Brain pericyte (primary cell): ENCODE data around the gene ADCY7.
"Not testable (repeated sequence)": the region's sequence is repeated elsewhere in the genome, so short reads cannot be mapped to it uniquely, and the experiment has no call there.

Source experiments
- DNase-seq: peaks from one replicate; pipeline ENCODE4 v3.0.0-alpha.2; 2012; ENCODE audit warnings: low read depth, low spot score

Gene ADCY7

DNA sequence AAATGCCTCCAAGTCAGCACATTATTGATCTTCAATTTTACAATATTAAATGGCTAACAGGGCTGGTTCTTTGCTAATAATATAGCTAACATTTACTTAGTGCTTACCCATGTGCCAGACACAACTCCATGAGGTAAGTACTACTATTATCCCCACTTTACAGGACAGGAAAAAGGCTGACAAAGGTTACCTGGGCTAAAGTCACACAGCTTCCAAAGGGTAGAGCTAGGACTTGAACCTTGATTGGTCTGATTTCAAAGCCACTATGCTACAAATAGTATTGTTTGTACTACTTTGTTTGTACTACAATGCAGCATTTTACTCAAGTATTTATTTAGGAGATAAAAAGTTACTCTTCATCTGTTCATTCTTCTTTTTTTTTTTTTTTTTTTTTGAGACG, 70.5 kb downstream of the ADCY7 start:
- no peak for DNase-seq

DNA sequence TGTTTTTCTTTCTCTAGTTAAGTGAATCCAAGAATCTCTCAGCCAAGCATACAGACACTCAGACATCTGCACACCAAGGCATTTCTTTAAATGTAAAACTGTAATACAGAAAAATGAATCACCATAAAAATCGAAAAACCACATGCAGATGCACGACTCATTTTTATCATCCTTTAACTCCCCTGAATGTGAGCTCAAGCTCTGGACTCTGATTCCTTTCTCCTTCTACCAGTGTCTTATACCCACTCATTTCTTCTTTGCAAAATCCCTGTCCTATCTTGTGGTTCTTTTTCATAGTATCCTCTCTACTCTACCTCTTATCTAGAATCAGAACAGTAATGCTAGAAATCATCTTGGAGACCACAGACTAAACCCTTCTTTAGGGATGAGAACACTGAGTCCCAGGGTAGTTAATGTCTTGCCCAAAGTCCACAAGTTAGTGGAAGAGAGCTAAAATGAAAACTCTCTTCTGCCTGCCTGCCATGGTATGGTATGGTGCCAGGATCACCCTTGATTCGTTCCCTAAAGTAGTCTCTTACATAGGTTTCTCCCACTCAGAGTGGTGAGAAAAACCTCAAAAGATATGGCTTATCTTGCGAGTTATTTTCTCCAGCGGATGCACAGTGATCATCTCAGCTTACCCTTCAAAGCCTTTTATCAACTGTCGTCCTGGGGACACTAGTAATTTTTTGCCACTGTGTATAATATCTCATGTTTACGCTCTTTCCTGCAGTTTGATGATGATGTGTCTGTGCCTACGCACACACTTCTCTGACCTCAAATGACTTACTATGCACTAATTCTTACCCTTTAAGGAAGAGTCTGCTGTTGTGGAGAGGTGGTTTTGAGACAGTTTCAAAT, 72.2 kb downstream of the ADCY7 start:
- DNase-seq: no peak

DNA sequence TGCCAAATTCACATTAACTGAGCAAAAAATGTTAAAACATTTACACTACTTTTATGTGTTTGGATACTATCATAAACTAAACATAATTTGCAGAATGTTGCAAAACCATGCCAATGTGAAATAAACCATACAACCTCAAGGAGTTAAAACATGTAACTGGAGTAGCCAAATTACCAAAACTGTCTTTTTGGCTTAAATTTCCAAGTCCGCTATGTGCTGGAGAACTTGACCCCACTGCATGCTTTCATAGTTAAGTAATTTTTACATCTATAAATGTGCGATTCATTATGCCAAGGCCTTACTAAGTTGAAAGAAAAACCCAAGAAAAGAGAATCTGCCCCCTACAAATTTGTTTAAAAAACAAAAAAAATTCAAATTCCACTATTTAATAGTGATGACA, 74.2 kb downstream of the ADCY7 start:
- no peak for DNase-seq

DNA sequence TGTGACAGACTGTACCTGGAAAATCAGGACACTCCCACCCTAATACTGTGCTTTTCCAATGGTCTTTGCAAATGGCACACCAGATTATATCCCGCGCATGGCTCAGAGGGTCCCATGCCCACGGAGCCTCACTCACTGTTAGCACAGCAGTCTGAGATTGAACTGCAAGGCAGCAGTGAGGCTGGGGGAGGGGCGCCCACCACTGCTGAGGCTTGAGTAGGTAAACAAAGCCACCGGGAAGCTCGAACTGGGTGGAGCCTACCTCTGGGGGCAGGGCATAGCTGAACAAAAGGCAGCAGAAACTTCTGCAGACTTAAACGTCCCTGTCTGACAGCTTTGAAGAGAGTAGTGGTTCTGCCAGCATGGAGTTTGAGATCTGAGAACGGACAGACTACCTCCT, 77.2 kb downstream of the ADCY7 start:
- not testable (repeated sequence) for DNase-seq

DNA sequence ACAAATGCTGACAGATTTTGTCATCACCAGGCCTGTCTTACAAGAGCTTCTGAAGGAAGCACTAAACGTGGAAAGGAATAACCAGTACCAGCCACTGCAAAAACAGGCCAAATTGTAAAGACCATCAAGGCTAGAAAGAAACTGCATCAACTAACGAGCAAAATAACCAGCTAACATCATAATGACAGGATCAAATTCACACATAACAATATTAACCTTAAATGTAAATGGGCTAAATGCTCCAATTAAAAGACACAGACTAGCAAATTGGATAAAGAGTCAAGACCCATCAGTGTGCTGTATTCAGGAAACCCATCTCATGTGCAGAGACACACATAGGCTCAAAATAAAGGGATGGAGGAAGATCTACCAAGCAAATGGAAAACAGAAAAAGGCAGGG, 78.9 kb downstream of the ADCY7 start:
- not testable (repeated sequence) for DNase-seq

DNA sequence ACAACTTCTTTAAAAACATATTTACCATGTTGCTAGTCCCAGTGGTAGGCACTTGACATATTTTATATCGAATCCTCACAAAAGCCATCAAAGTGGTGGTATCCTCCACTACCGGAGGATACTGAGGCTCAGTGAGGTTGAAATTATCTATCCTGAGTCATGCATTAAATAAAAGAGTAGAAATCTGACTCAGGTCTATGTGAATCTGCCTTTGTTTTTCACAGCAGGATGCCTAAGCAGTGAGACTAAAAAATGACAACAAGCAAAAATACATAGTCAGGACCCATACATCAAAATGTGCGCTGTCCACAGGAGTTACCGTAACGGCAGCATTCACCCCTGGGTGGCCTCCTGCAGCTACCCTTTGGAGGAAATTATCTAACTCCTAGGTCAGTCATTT, 84.8 kb downstream of the ADCY7 start:
- no peak for DNase-seq

DNA sequence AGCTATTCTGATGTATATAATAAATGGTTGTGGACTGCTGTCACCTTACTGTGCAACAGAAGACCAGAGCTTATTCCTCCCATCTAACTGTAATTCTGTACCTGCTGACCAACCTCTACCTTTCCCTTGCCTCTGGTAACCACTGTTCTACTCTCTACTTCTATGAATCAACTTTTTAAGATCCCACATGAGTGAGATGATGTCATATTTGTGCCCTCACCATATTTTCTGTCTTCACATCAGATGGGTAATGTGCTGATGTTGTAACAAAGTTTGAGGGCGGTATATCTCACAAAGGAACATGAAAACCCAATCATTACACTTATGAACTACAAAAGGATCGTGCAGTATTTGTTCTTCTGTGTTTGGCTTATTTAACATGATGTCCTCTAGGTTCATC, 85.6 kb downstream of the ADCY7 start:
- DNase-seq: no peak

DNA sequence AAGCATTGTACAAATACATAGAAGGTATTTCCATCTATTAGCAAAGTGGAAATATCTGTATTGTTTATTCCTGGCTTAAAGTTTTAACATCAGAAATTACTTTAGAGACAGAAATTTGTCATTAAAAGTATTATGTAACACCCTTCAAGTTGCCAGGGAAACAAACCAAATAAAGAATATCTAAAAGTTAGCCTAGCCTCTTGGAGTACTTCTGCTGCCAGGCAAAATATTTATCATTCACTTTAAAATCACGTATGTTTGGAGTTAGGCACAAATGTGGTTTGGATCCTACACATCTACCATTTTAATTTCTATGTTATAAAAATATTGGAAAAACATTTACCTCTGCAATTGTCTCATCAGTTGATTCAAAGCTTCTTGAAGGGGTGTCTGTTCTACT, 87.7 kb downstream of the ADCY7 start:
- no peak for DNase-seq

DNA sequence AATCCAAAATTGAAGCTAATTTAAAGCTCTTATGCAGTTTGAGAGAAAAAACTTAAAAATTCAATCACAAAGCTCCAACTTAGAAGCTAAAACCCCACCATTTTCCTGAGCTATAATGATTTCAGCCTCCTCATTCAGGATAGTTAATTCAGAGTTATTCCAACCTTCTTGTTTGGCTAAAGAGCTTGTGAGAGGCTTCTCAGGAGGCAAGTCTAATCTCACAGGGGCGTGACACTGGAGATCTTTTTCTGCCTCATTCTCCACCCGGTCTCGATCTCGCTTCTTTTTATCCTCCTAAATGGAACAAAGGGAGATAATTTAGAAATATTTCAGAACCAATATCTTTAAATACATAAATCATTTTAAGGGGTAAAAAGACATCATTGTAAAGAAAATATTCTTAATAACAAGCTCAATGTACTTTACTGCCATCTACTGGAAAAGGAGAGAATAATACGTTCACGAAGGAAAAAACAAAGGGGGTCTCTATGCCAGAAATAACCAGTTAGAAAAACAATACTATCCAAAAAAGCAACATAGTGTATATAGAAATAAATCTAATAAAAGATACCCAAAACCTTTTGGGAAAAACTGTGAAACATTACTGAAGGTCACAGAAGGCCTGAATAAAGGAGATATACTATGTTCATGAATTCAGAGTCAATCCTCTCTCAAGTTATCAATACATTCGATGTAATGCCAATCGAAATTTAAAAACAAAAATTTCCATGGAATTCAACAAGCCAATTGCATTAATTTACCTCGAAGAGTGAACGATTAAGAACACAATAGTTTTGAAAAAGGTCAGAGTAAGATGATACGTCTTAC, 88.5 kb downstream of the ADCY7 start:
- no peak for DNase-seq

DNA sequence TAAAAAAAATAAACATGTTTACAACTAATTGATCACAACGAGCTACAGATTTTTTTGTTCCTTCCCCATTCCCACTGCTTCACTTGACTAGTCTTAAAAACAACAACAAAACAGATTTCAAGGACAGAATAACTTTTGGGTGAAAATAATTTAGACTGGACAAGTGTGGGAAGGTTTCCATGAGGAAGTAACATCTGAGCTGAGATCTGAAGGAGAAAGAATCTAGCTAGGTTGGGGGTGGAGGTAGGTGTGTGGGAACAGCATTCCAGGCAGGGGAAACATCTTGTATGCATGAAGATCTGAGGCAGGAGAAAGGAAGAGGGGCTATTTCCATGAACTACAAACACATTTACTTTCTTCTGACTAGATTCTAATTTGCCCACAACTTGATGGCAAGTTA, 93.3 kb downstream of the ADCY7 start:
- no peak for DNase-seq

DNA sequence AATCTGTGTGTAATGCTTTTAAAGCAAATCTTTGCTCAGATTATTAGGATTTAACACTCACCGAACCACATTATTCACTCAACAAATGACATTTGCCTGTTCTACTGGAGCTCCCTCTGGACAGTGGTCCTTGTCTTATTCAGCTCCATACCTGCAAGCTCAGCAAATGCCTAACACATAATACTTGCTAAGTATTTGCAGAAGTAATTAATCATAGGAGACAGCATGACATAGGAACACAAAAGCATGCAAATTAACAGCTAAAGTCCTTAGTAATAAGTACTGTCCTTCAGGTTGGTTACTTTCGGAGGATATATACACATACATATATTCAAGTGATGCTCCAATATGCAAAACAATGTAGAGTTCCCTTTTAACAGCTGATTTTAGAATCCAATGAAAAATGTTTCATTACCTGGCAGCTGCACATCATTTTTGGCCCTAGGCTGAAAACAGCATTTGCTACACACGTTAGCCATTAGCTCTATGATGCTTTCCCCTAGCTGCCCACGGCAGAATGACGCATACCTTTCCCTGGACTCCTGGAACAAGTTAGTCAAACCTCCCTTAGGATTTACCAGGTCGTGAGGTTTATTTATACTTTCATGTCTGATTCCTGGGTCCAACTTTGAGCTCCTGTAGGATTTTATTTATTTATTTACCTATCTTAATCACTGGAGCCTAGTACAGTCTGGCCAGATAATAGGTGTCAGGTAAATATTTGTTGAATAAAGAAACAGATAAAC, 93.9 kb downstream of the ADCY7 start:
- DNase-seq: no peak

DNA sequence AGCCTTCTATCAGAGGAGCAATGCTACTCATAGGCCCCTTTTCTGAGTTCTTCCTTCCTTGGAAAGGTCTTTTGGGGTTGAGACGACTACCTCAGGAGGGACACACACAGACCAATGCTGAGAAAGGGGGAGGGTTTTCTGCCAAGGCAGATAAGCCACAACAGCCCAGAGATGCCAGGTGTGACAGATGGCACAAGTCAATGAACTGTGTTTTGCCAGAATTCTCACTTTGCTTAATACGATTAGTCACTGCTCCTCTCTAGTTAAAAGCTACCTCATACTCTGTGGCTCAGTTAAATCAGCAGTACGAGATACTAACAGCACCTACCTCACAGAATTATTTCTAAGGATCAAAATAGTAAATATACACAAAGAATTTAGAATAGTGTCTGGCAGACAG, 94.4 kb downstream of the ADCY7 start:
- DNase-seq: no peak

DNA sequence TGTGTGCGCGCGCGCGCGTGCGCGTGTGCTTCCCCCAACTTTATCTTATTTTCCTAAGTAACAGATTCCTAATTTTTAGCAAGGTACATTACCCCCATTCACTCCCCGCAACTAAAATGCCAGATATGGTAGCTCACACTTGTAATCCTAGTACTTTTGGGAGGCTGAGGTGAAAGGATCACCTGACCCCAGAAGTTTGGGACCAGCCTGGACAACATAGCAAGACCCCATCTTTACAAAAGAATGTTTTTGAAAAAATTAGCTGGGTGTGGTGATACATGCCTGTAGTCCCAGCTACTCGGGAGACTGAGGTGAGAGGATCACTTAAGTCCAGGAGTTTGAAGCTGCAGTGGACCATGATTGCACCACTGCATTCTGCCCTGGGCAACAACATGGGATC, 97.3 kb downstream of the ADCY7 start:
- no peak for DNase-seq

DNA sequence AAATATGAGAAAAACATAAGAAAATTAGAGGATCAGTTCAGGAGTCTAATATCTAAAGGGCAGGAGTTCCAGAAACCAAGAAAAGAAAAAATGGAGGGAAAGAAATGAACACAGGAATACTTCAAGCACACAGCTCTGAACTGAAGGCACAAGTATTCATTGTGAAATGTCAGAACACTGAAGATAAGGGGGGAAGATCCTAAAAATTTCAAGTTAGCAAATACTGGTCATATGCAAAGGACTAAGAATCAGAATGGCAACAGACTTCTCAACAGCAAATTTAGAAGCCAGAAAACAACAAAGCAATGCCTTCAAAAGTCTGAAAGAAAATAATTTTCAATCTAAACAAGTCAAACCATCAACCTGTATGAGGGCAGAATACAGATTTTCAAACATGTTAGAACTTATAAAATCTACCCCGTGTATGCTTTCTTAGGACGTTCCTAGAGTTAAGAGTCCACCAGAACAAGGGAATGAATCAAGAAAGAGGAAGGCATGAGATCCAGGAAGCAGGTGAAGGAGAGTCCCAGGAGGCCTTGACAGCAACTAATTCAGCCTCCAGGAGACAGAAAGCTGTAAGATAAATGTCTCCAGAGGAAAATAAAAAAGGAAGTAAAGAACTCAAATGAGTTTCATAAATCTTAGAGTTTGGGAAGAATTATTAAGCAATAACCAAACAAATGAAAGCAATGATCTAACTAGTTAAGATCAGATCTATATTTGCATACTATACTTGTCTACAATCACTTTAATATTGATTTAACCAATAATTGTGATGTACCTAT, 99.6 kb downstream of the ADCY7 start:
- DNase-seq: no peak
